Lower lobe of right lung (tissue), 2 donors: Measurements from ENCODE around the gene SYNE2. TPM values are rescaled to one million over a fixed set of nuclear protein-coding genes. Genes with fewer than 3 reads are reported as not detected.
"Not testable (repeated sequence)": the region's sequence is repeated elsewhere in the genome, so short reads cannot be mapped to it uniquely, and the experiment has no call there.

Source experiments
- ATAC-seq, 2 donors: fragments of 200-7000 bp; cut with Tn5 transposase; one replicate each; pipeline ENCODE4 v1.9.1; 2020 to 2022; ENCODE audit warnings: mild to moderate bottlenecking in 2 of 2, moderate library complexity in 2 of 2
- DNase-seq: peaks from one replicate; pipeline ENCODE4 v3.0.0-alpha.2; 2020
- H3K27ac ChIP-seq: fragments of 200-600 bp; one replicate; pipeline ENCODE4 v1.8.0; 2022
- H3K27me3 ChIP-seq: fragments of 200-600 bp; one replicate; pipeline ENCODE4 v1.8.0; 2022; ENCODE audit warnings: low read depth
- H3K36me3 ChIP-seq: fragments of 200-600 bp; one replicate; pipeline ENCODE4 v1.8.0; 2022; ENCODE audit warnings: mild to moderate bottlenecking
- H3K4me1 ChIP-seq: fragments of 200-600 bp; one replicate; pipeline ENCODE4 v1.8.0; 2022
- H3K4me3 ChIP-seq: fragments of 200-600 bp; one replicate; pipeline ENCODE4 v1.8.0; 2022; ENCODE audit warnings: mild to moderate bottlenecking
- H3K9me3 ChIP-seq: fragments of 200-600 bp; one replicate; pipeline ENCODE4 v1.8.0; 2022
- intact Hi-C: fragments of 100-400 bp; cut with DNase I; formaldehyde crosslinking; loops from one replicate; pipeline ENCODE4 v1.11.0; 2022
- long read RNA-seq: library from polyadenylated mRNA; unstranded; transcript quantifications from one replicate; pipeline ENCODE4 v2.0.0, GENCODE V29; 2021
- total RNA-seq: library from RNA; stranded (reverse); fragmentation: NEBNext Ultra II Directional; extraction: Animal tissue kit (Norgen Biotek cat#: 25700); gene quantifications from one replicate; pipeline ENCODE4 v1.2.1, GENCODE V29; 2021
- TF ChIP-seq, protein P1 (sequence below): fragments of 200-600 bp; IDR thresholded peaks from one replicate; pipeline ENCODE4 v1.8.0; 2022; ENCODE audit warnings: antibody characterized with exemption, mild to moderate bottlenecking
- donor health status: DM: no; HTN: yes; CAD: no; lungs with severe emphysema.

SYNE2 gene
- total RNA-seq: 129 TPM
- long read RNA-seq, partial matches to known transcripts: 58 of 85 reads
- long read RNA-seq, other reads (novel, unspliced or antisense): 27 of 85 reads

DNA sequence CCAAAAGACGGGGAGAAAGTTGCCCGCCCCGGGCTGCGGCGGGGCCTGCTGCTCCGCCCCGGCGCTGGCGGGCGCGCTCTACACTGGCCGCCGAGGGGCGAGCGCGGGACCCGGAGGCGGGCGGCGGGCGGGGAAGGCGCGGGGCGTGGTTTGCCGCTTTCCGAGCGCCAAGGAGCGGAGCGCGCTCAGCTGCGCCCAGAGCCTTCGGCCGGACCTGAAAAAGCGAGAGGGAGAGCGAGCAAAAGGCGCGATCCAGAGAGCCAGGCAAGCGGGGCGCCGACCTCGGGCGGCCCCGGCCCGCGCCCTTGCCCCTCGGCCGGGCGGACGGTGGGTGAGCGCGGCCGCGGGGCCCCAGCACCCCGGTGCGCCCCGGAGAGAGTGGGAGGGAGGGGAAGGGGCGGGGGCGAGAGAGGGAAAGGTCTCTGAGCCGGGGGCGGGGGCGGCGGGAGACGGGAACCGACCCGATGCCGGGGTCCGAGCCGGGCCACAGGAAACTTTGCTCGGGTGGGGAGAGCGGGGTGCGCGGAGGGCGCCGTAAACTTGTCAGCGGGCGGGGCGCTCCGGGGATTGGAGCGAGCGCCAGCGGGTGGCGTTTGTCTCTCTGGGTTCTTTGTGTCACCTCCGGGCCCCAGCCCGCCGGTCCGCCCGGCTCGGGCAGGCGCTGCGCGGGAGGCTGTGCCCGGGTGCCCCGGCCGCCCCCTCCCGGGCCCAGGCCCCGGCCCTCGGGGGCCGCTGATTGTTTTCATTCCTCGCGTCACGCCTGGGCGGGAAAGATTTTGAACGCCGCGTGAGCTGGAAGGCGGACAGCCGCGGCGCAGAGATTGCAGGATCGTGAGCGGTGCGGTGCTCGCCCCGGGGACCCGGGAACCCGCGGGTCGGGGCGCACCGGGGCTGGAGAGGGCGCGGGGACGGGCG is at the start of gene SYNE2:
Gene SYNE2, plus strand, starts transcription at position 188 of the 915 bp plus-strand sequence. CDS start 56,145 bp downstream, outside the sequence.
- H3K36me3 ChIP-seq: no peaks in the 10 kb centered on the region
- H3K4me3 ChIP-seq: peak within 1 kb of the TSS; percentile 76
- TF ChIP-seq, protein P1, sequence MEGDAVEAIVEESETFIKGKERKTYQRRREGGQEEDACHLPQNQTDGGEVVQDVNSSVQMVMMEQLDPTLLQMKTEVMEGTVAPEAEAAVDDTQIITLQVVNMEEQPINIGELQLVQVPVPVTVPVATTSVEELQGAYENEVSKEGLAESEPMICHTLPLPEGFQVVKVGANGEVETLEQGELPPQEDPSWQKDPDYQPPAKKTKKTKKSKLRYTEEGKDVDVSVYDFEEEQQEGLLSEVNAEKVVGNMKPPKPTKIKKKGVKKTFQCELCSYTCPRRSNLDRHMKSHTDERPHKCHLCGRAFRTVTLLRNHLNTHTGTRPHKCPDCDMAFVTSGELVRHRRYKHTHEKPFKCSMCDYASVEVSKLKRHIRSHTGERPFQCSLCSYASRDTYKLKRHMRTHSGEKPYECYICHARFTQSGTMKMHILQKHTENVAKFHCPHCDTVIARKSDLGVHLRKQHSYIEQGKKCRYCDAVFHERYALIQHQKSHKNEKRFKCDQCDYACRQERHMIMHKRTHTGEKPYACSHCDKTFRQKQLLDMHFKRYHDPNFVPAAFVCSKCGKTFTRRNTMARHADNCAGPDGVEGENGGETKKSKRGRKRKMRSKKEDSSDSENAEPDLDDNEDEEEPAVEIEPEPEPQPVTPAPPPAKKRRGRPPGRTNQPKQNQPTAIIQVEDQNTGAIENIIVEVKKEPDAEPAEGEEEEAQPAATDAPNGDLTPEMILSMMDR: peak; percentile 34
- peak; percentile 83 for DNase-seq
- peak; percentile 96 for ATAC-seq
- no peaks in the 10 kb centered on the region for H3K9me3 ChIP-seq
- intact Hi-C loops: no loop called here
- no peaks in the 10 kb centered on the region for H3K27me3 ChIP-seq
- peaks cover 19% of the 10 kb centered on the region for H3K4me1 ChIP-seq
- peak within 1 kb of the TSS; percentile 87 for H3K27ac ChIP-seq

DNA sequence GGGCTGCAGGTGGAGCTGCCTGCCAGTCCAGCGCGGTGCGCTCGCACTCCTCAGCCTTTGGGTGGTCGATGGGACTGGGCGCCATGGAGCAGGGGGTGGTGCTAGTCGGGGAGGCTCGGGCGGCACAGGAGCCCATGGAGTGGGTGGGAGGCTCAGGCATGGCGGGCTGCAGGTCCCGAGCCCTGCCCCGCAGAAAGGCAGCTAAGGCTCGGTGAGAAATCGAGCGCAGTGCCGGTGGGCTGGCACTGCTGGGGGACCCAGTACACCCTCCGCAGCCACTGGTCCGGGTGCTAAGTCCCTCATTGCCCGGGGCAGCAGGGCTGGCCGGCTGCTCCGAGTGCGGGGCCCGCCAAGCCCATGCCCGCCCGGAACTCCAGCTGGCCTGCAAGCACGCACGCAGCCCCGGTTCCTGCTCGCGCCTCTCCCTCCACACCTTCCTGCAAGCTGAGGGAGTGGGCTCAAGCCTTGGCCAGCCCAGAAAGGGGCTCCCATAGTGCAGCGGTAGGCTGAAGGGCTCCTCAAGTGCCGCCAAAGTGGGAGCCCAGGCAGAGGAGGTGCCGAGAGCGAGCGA is 49.5 kb upstream of the SYNE2 start:
- H3K36me3 ChIP-seq, H3K4me3 ChIP-seq, H3K4me1 ChIP-seq, DNase-seq, H3K27me3 ChIP-seq, H3K9me3 ChIP-seq, H3K27ac ChIP-seq, ATAC-seq, intact Hi-C loops: not testable (repeated sequence)

- H3K27me3 ChIP-seq, ATAC-seq, H3K36me3 ChIP-seq, H3K4me3 ChIP-seq, H3K9me3 ChIP-seq, DNase-seq, intact Hi-C loops, H3K27ac ChIP-seq, H3K4me1 ChIP-seq: not testable (repeated sequence)
Measured at GRCh38 chr14:63806064-63806463, 46.7 kb upstream of the SYNE2 start.

GRCh38 chr14:63811692-63812091 is 41.1 kb upstream of the SYNE2 start:
- DNase-seq, H3K9me3 ChIP-seq, H3K27me3 ChIP-seq, ATAC-seq, H3K4me1 ChIP-seq, H3K4me3 ChIP-seq, H3K36me3 ChIP-seq, H3K27ac ChIP-seq, intact Hi-C loops: not testable (repeated sequence)

- TF ChIP-seq, protein P1: no peak
- H3K36me3 ChIP-seq: no peaks in the 10 kb centered on the region
Measured at GRCh38 chr14:63833728-63834127, 19.1 kb upstream of the SYNE2 start.

DNA sequence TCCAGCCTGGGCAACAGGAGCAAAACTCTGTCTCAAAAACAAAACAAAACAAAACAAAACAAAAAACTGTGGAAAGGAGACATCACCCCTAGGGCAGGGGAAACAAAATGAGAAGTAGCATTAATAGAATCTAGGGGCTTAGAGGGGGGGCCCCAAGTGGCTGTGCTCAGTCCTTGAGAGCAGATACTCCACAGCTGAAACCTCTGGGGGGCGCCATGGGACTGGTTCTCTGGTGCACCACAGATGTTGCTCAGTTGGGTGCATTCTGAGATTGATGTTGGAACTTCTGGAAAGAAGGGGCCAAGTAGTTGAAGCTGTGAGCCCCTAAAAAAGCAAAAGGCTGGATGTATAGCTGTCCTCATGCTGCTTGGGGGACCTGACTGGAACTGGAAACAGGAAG is 11.8 kb upstream of the SYNE2 start:
- H3K27ac ChIP-seq: no peak overlapping the region
- H3K36me3 ChIP-seq: no peaks in the 10 kb centered on the region
- peak in 1 of 2 donors; percentile 51 for ATAC-seq
- H3K27me3 ChIP-seq: no peaks in the 10 kb centered on the region
- H3K9me3 ChIP-seq: peaks cover 11% of the 10 kb centered on the region
- intact Hi-C loops: no loop called here
- peak; percentile 61 for DNase-seq
- no peaks in the 10 kb centered on the region for H3K4me1 ChIP-seq
- TF ChIP-seq, protein P1: peak; percentile 36
- H3K4me3 ChIP-seq: no peak overlapping the region

More at GRCh38 chr14:63833728-63834127, 19.1 kb upstream of the SYNE2 start:
- Histone ChIP-seq H3K9me3 (no peaks in the 10 kb centered on the region), H3K27ac (no peak overlapping the region), H3K27me3 (no peaks in the 10 kb centered on the region), H3K4me3 (no peak overlapping the region), H3K4me1 (no peaks in the 10 kb centered on the region)
- intact Hi-C loops: no loop called here
- ATAC-seq: no peak
- no peak for DNase-seq

- Histone ChIP-seq H3K4me3 (no peak overlapping the region), H3K36me3 (no peaks in the 10 kb centered on the region), H3K27me3 (no peaks in the 10 kb centered on the region), H3K9me3 (peaks cover 11% of the 10 kb centered on the region), H3K27ac (no peak overlapping the region), H3K4me1 (no peaks in the 10 kb centered on the region)
- ATAC-seq (no peak), DNase-seq (no peak)
- TF ChIP-seq, protein P1: no peak
- intact Hi-C loops: no loop called here
Measured at GRCh38 chr14:63843796-63844195, 9.0 kb upstream of the SYNE2 start.
